ENCODE data around the gene CEP85L. TPM values are rescaled to one million over a fixed set of nuclear protein-coding genes. Genes with fewer than 3 reads are reported as not detected.

CEP85L gene
- total and polyA plus RNA-seq, 2 donors (not counting 1 experiment from before 2014, with no cell fraction given), result 7.3 to 22.0 TPM

DNA sequence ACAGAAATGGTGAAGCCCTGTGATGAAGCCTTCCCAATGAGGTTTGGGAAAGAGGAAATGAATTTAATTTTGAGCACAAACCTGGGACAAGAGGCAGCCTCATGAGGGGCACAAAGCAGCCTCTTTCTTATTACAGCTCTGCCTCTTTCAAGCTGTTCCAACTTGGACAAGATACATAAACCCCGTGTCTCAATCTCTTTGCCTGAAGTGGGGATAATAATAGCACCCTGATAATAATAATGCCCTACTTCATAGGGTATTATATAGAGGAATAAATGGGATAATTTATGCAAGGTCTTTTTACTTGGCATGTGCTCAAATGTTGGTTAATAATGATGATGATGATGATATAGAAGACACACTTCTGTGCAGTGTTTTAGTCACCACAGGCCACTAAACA is 194.4 kb downstream of the CEP85L start:
- Histone ChIP-seq H3K9ac (ENCODE audit: insufficient read depth, low read length) (no peak overlapping the region), H3K4me2 (ENCODE audit: extremely low read depth, insufficient read depth, low read length) (no peak overlapping the region), H3K9me3 (ENCODE audit: control insufficient read depth, insufficient read depth, low read depth, low read length) (no peaks in the 10 kb centered on the region), H3K36me3 (ENCODE audit: control insufficient read depth, insufficient read depth, low read length) (no peaks in the 10 kb centered on the region), H3K4me1 (ENCODE audit: control insufficient read depth, extremely low read depth, insufficient read depth, low read length) (no peaks in the 10 kb centered on the region), H3K4me3 (replicated peaks in 1 of 4; ENCODE audit: control extremely low read depth in 1 of 4, insufficient read depth in 1 of 4, low read depth in 3 of 4, low read length in 4 of 4) (no peak overlapping the region), H2AFZ (ENCODE audit: low read length) (no peak overlapping the region), H3K27ac (ENCODE audit: insufficient read depth, low read length) (no peak overlapping the region), H3K79me2 (ENCODE audit: control insufficient read depth, insufficient read depth, low read length) (no peaks in the 10 kb centered on the region), H3K27me3 (ENCODE audit: control insufficient read depth, insufficient read depth, low read length) (no peaks in the 10 kb centered on the region), H4K20me1 (ENCODE audit: control insufficient read depth, extremely low read depth, insufficient read depth, low read length) (no peaks in the 10 kb centered on the region)
- DNase-seq (ENCODE audit: low read depth in 2 of 2), result no peak
- TF ChIP-seq, protein P1, sequence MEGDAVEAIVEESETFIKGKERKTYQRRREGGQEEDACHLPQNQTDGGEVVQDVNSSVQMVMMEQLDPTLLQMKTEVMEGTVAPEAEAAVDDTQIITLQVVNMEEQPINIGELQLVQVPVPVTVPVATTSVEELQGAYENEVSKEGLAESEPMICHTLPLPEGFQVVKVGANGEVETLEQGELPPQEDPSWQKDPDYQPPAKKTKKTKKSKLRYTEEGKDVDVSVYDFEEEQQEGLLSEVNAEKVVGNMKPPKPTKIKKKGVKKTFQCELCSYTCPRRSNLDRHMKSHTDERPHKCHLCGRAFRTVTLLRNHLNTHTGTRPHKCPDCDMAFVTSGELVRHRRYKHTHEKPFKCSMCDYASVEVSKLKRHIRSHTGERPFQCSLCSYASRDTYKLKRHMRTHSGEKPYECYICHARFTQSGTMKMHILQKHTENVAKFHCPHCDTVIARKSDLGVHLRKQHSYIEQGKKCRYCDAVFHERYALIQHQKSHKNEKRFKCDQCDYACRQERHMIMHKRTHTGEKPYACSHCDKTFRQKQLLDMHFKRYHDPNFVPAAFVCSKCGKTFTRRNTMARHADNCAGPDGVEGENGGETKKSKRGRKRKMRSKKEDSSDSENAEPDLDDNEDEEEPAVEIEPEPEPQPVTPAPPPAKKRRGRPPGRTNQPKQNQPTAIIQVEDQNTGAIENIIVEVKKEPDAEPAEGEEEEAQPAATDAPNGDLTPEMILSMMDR (conservative IDR thresholded peaks at IDR 0.05 in 1 of 2, IDR thresholded peaks at IDR 0.05 in 1 of 2; ENCODE audit: low read depth in 1 of 2, low read length in 2 of 2), result no peak
- TF ChIP-seq EZH2 (IDR thresholded peaks at IDR 0.05; ENCODE audit: low read length, missing control alignments), result no peak

DNA sequence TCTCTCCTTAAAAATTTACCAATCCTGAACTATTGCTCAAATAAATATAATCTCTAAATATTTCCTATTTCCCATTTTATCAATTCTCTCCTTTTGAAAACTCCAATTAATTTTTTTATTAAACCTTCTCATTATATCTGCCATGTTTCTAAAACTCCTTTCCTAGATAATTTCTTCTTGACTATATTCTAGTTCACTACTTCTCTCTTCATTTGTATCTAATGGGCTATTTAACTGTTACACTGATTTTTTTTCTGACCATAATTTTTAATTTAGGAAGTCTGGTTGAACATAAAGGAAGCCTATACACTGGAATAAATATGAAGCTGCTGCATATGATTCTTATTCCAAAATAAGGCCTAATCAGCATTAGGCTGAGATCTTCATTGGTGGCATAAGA is 199.6 kb downstream of the CEP85L start:
- Histone ChIP-seq H2AFZ (ENCODE audit: low read length) (no peak overlapping the region), H3K36me3 (ENCODE audit: control insufficient read depth, insufficient read depth, low read length) (no peaks in the 10 kb centered on the region), H3K27me3 (ENCODE audit: control insufficient read depth, insufficient read depth, low read length) (no peaks in the 10 kb centered on the region), H3K79me2 (ENCODE audit: control insufficient read depth, insufficient read depth, low read length) (no peaks in the 10 kb centered on the region), H3K9me3 (ENCODE audit: control insufficient read depth, insufficient read depth, low read depth, low read length) (no peaks in the 10 kb centered on the region), H4K20me1 (ENCODE audit: control insufficient read depth, extremely low read depth, insufficient read depth, low read length) (no peaks in the 10 kb centered on the region), H3K4me1 (ENCODE audit: control insufficient read depth, extremely low read depth, insufficient read depth, low read length) (no peaks in the 10 kb centered on the region), H3K4me3 (replicated peaks in 1 of 4; ENCODE audit: control extremely low read depth in 1 of 4, insufficient read depth in 1 of 4, low read depth in 3 of 4, low read length in 4 of 4) (no peak overlapping the region), H3K4me2 (ENCODE audit: extremely low read depth, insufficient read depth, low read length) (no peak overlapping the region), H3K9ac (ENCODE audit: insufficient read depth, low read length) (no peak overlapping the region), H3K27ac (ENCODE audit: insufficient read depth, low read length) (no peak overlapping the region)
- TF ChIP-seq, protein P1 (conservative IDR thresholded peaks at IDR 0.05 in 1 of 2, IDR thresholded peaks at IDR 0.05 in 1 of 2; ENCODE audit: low read depth in 1 of 2, low read length in 2 of 2), result no peak
- no peak for TF ChIP-seq EZH2 (IDR thresholded peaks at IDR 0.05; ENCODE audit: low read length, missing control alignments)
- DNase-seq (ENCODE audit: low read depth in 2 of 2), result no peak

DNA sequence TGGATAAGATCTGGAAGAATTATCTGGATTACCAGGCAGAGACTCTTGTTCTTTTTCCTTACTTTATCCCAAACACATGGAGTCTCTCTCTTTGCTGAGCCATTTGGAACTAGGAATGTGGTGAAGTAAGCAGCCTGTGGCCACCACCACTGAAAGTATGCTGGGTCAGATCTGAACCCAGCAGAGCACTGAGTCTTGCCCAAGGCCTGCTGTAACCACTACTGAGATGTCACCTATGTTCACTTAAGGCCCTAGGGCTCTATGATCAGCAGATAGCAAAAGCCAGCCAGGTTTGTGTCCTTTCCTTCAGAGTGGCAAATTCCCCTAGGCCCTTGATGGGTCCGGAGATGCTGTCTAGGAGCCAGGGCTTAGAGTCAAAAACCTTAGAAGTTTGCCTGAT is 206.6 kb downstream of the CEP85L start:
- Histone ChIP-seq H3K9ac (ENCODE audit: insufficient read depth, low read length) (no peak overlapping the region), H2AFZ (ENCODE audit: low read length) (no peak overlapping the region), H3K9me3 (ENCODE audit: control insufficient read depth, insufficient read depth, low read depth, low read length) (no peaks in the 10 kb centered on the region), H3K27me3 (ENCODE audit: control insufficient read depth, insufficient read depth, low read length) (no peaks in the 10 kb centered on the region), H3K4me1 (ENCODE audit: control insufficient read depth, extremely low read depth, insufficient read depth, low read length) (no peaks in the 10 kb centered on the region), H3K27ac (ENCODE audit: insufficient read depth, low read length) (no peak overlapping the region), H3K79me2 (ENCODE audit: control insufficient read depth, insufficient read depth, low read length) (no peaks in the 10 kb centered on the region), H3K4me2 (ENCODE audit: extremely low read depth, insufficient read depth, low read length) (no peak overlapping the region), H4K20me1 (ENCODE audit: control insufficient read depth, extremely low read depth, insufficient read depth, low read length) (no peaks in the 10 kb centered on the region), H3K4me3 (replicated peaks in 1 of 4; ENCODE audit: control extremely low read depth in 1 of 4, insufficient read depth in 1 of 4, low read depth in 3 of 4, low read length in 4 of 4) (no peak overlapping the region), H3K36me3 (ENCODE audit: control insufficient read depth, insufficient read depth, low read length) (no peaks in the 10 kb centered on the region)
- TF ChIP-seq EZH2 (IDR thresholded peaks at IDR 0.05; ENCODE audit: low read length, missing control alignments), result no peak
- TF ChIP-seq, protein P1 (conservative IDR thresholded peaks at IDR 0.05 in 1 of 2, IDR thresholded peaks at IDR 0.05 in 1 of 2; ENCODE audit: low read depth in 1 of 2, low read length in 2 of 2), result no peak
- DNase-seq (ENCODE audit: low read depth in 2 of 2), result no peak

All from fibroblast of lung (primary cell).